Stomach (tissue), 9 donors: Measurements from ENCODE around the gene TAF1C. TPM values are rescaled to one million over a fixed set of nuclear protein-coding genes. Genes with fewer than 3 reads are reported as not detected.

Source experiments
- DNase-seq, 2 donors: peaks; one replicate each; pipeline versions ENCODE4 v3.0.0 to v3.0.0-alpha.2; 2013 to 2019
- H3K27ac ChIP-seq, 5 donors: fragments of 200-600 bp in 4 of 5; sonication (generic) in 4 of 5; one replicate each; pipeline ENCODE4 v1.5.1; 2013 to 2019; ENCODE audit warnings: mild to moderate bottlenecking in 1 of 5, moderate library complexity in 1 of 5
- H3K27me3 ChIP-seq, 3 donors: fragments of 200-600 bp; sonication (generic); one replicate each; pipeline ENCODE4 v1.5.1; 2017 to 2019; ENCODE audit warnings: mixed run types in 1 of 3
- H3K36me3 ChIP-seq, 4 donors: fragments of 200-600 bp; sonication (generic); 1 replicate in 3 of 4; 2 replicates in 1 of 4; pipeline ENCODE4 v1.5.1; 2016 to 2019
- H3K4me1 ChIP-seq, 4 donors: fragments of 200-600 bp; sonication (generic); one replicate each; pipeline ENCODE4 v1.5.1; 2016 to 2019
- H3K4me3 ChIP-seq, 4 donors: fragments of 200-600 bp; sonication (generic) in 3 of 4; one replicate each; pipeline ENCODE4 v1.5.1; 2016 to 2019; ENCODE audit warnings: mild to moderate bottlenecking in 1 of 4
- H3K9me3 ChIP-seq, 4 donors: fragments of 200-600 bp; sonication (generic); one replicate each; pipeline ENCODE4 v1.5.1; 2016 to 2019
- EP300 ChIP-seq: sonication (generic); formaldehyde crosslinking; IDR thresholded peaks from one replicate; pipeline ENCODE4 v1.6.1; 2017; ENCODE audit warnings: antibody characterized with exemption
- POLR2A ChIP-seq, 4 donors: fragments of 450-650 bp; IDR thresholded peaks; one replicate each; pipeline ENCODE4 v1.6.1; 2016; ENCODE audit warnings: antibody characterized with exemption in 4 of 4, control low read depth in 2 of 4, mild to moderate bottlenecking in 1 of 4, moderate library complexity in 1 of 4
- POLR2AphosphoS5 ChIP-seq, 3 donors: sonication (generic); formaldehyde crosslinking; IDR thresholded peaks; one replicate each; pipeline ENCODE4 v1.6.1; 2016; ENCODE audit warnings: antibody characterized with exemption in 3 of 3
- WGBS, 5 donors: extraction: QIAGEN DNeasy Blood & Tissue Kit in 3 of 5; methylation state at CpG; one replicate each; pipeline versions ENCODE4 v1.1.5 to v1.1.7; 2013 to 2018; 5-methylcytosine and 5-hydroxymethylcytosine counted together
- intact Hi-C: fragments of 100-400 bp; cut with DNase I; formaldehyde crosslinking; loops from one replicate; pipeline ENCODE4 v1.15.1; 2023; ENCODE audit warnings: low total_unique reads
- polyA plus RNA-seq, 3 donors: library from polyadenylated mRNA; stranded (reverse); fragments of 200-250 nt; gene quantifications; one replicate each; pipeline ENCODE4 v1.2.3, GENCODE V29; 2013
- total RNA-seq, 5 donors: library from RNA; depleted of rRNA; stranded (reverse); fragments of >200 nt; gene quantifications; one replicate each; pipeline versions ENCODE4 v1.1.0 to v1.2.3, GENCODE V29; 2014 to 2016
- TF ChIP-seq, protein P1 (sequence below), 7 experiments: fragments of 450-650 bp in 4 of 7; fragments of 200-600 bp in 3 of 7; sonication (generic) in 3 of 7; IDR thresholded peaks; one replicate each; pipeline ENCODE4 v1.5.1; 2016 to 2019; ENCODE audit warnings: antibody characterized with exemption in 7 of 7, control low read depth in 2 of 7, mild to moderate bottlenecking in 1 of 7
- donor health status: healthy with polysubstance abuse.
- donor health status: Bipolar disorder and iron deficiency.
- donor health status: healthy.

TAF1C gene
- total and polyA plus RNA-seq, 8 donors: 15.3 to 377 (median 37.6) TPM

DNA sequence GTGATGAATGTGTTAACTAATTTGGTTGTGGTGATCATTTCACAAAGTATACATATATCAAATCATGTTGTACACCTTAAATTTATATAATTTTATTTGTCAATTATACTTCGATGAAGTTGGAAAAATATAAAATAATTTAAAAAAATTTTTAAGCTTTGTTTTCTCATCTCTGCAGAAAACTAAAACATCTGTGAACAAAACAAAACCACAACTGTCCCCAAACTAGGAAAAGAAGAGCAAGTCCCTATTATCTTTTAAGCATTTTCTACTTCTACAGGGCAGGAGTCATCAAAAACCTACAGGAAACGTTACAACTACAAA, 48.4 kb downstream of the TAF1C start:
- Histone ChIP-seq H3K4me3 (no peak overlapping the region), H3K36me3 (no peaks in the 10 kb centered on the region), H3K4me1 (peaks cover 2 to 18% (median 7%) of the 10 kb centered on the region in 4 donors), H3K9me3 (no peaks in the 10 kb centered on the region), H3K27me3 (no peaks in the 10 kb centered on the region), H3K27ac (peak overlapping the region in 1 of 5 donors; percentile 57)
- WGBS, 5 donors: 42 to 56% (median 52%) methylated on average over 2 of the region's 2 CpGs
- TF ChIP-seq POLR2AphosphoS5 (IDR thresholded peaks at IDR 0.05) (no peak), POLR2A (IDR thresholded peaks at IDR 0.05) (no peak), EP300 (no peak)
- TF ChIP-seq, protein P1, sequence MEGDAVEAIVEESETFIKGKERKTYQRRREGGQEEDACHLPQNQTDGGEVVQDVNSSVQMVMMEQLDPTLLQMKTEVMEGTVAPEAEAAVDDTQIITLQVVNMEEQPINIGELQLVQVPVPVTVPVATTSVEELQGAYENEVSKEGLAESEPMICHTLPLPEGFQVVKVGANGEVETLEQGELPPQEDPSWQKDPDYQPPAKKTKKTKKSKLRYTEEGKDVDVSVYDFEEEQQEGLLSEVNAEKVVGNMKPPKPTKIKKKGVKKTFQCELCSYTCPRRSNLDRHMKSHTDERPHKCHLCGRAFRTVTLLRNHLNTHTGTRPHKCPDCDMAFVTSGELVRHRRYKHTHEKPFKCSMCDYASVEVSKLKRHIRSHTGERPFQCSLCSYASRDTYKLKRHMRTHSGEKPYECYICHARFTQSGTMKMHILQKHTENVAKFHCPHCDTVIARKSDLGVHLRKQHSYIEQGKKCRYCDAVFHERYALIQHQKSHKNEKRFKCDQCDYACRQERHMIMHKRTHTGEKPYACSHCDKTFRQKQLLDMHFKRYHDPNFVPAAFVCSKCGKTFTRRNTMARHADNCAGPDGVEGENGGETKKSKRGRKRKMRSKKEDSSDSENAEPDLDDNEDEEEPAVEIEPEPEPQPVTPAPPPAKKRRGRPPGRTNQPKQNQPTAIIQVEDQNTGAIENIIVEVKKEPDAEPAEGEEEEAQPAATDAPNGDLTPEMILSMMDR (IDR thresholded peaks at IDR 0.05): no peak
- DNase-seq: no peak
- intact Hi-C loops: no loop called here

- H3K4me3 ChIP-seq: no peak overlapping the region
- no peaks in the 10 kb centered on the region for H3K27me3 ChIP-seq
- intact Hi-C loops: no loop called here
- no peak overlapping the region for H3K27ac ChIP-seq
- 76 to 87% (median 84%) methylated on average over 7 of the region's 7 CpGs for WGBS, 5 donors
- H3K36me3 ChIP-seq: no peaks in the 10 kb centered on the region
- DNase-seq: no peak
- no peaks in the 10 kb centered on the region for H3K9me3 ChIP-seq
- peaks cover 0 to 15% (median 7%) of the 10 kb centered on the region in 4 donors for H3K4me1 ChIP-seq
- TF ChIP-seq POLR2AphosphoS5 (IDR thresholded peaks at IDR 0.05) (no peak), EP300 (no peak), POLR2A (IDR thresholded peaks at IDR 0.05) (no peak)
- TF ChIP-seq, protein P1 (IDR thresholded peaks at IDR 0.05): no peak
Measured at GRCh38 chr16:84137769-84138357, 49.0 kb downstream of the TAF1C start.

DNA sequence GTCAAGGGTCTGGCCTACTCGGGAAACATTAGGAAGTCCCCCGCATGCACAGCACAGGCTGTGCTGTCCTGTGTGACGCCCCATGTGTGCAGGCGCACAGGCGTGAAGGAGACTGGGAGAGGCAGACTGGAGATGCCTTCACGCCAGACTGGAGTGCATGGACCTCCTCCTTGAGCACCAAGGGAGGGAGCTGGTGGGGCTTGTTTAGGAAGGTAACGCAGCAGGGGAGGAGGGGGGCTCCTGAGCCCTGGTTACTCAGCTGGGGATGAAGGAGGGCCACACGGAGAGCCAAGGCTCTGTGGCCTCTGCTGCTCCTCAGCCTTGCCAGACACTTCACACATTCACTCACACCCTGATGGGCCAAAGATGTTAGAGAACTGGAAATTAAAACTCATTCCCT, 49.6 kb downstream of the TAF1C start:
- Histone ChIP-seq H3K27ac (no peak overlapping the region), H3K9me3 (no peaks in the 10 kb centered on the region), H3K4me3 (no peak overlapping the region), H3K4me1 (peaks cover 0 to 15% (median 7%) of the 10 kb centered on the region in 4 donors), H3K27me3 (no peaks in the 10 kb centered on the region), H3K36me3 (no peaks in the 10 kb centered on the region)
- WGBS, 5 donors: 86 to 92% (median 89%) methylated on average over 7 to 8 of the region's 8 CpGs
- intact Hi-C loops: no loop called here
- DNase-seq: no peak
- TF ChIP-seq, protein P1 (IDR thresholded peaks at IDR 0.05): no peak
- TF ChIP-seq EP300: no peak
- no peak for TF ChIP-seq POLR2A (IDR thresholded peaks at IDR 0.05)
- no peak for TF ChIP-seq POLR2AphosphoS5 (IDR thresholded peaks at IDR 0.05)

- Histone ChIP-seq H3K4me1 (peaks cover 0 to 15% (median 7%) of the 10 kb centered on the region in 4 donors), H3K4me3 (no peak overlapping the region), H3K9me3 (no peaks in the 10 kb centered on the region), H3K36me3 (no peaks in the 10 kb centered on the region), H3K27me3 (no peaks in the 10 kb centered on the region), H3K27ac (no peak overlapping the region)
- 87 to 93% (median 92%) methylated on average over 11 of the region's 11 CpGs for WGBS, 5 donors
- intact Hi-C loops: no loop called here
- DNase-seq: no peak
- no peak for TF ChIP-seq POLR2A (IDR thresholded peaks at IDR 0.05)
- TF ChIP-seq, protein P1 (IDR thresholded peaks at IDR 0.05): no peak
- TF ChIP-seq POLR2AphosphoS5 (IDR thresholded peaks at IDR 0.05): no peak
- no peak for TF ChIP-seq EP300
Measured at GRCh38 chr16:84136331-84137125, 50.3 kb downstream of the TAF1C start.
